K562 (cell line): ENCODE results near the gene USF2. TPM values are rescaled to one million over a fixed set of nuclear protein-coding genes. Genes with fewer than 3 reads are reported as not detected.
A peak's percentile ranks its signal among the peaks of the same experiment; 100 is the strongest.

ENCODE experiments used
- ATAC-seq: fragments of 200-7000 bp; cut with Tn5 transposase; 3 replicates; pipeline ENCODE4 v1.9.1; 2020; ENCODE audit warnings: moderate library complexity
- BruUV-seq: library from RNA; stranded (reverse); fragments of 400-500 nt; replicated peaks from 2 replicates; lab custom pipeline; 2021; lab: Mats Ljungman, UMichigan
- CTCF ChIA-PET: fragments of 300-600 bp; formaldehyde crosslinking; extraction: SDS; loops from one replicate; lab custom pipeline; 2021; ENCODE audit warnings: low intra/inter-chr PET ratio; lab: Yijun Ruan, JAX
- POLR2A ChIA-PET: fragments of 300-600, 350-650 bp; sonication (Branson Sonifier 250); formaldehyde crosslinking; extraction: SDS; loops from one replicate; lab custom pipeline; 2021; ENCODE audit warnings: antibody characterized with exemption, inconsistent platforms; lab: Yijun Ruan, JAX
- DNase-seq, 4 experiments: peaks; one replicate each; pipeline versions ENCODE4 v3.0.0 to v3.0.0-alpha.2; 2011 to 2018; ENCODE audit warnings: low spot score in 3 of 4, mixed read lengths in 3 of 4; ENCODE audit errors: extremely low read depth in 1 of 4
- FAIRE-seq: peaks from 2 replicates; lab custom pipeline; 2011; peaks lifted over from hg19 to GRCh38; lab: Jason Lieb, UNC
- H2AFZ ChIP-seq: 2 replicates; pipeline ENCODE4 v1.6.0; 2011; ENCODE audit warnings: low read depth, low read length, control low read depth, inconsistent platforms
- H3K27ac ChIP-seq: fragments of 200-600 bp; 3 replicates; pipeline ENCODE4 v1.8.0; 2011; ENCODE audit warnings: low read depth, mild to moderate bottlenecking, control low read depth, inconsistent platforms, low read length, moderate library complexity, mixed read lengths; ENCODE audit errors: extremely low read depth
- H3K27me3 ChIP-seq, 2 experiments: fragments of 300-600 bp in 1 of 2; 2 replicates in 1 of 2; 3 replicates in 1 of 2; pipeline versions ENCODE4 v1.6.0 to v1.8.0; 2011; ENCODE audit warnings: inconsistent platforms in 2 of 2, low read length in 2 of 2, mild to moderate bottlenecking in 1 of 2, mixed read lengths in 1 of 2, moderate library complexity in 1 of 2; ENCODE audit not compliant: control insufficient read depth in 2 of 2, insufficient read depth in 2 of 2
- H3K36me3 ChIP-seq: fragments of 300-600 bp; 3 replicates; pipeline ENCODE4 v1.8.0; 2011; ENCODE audit warnings: mild to moderate bottlenecking, low read length, inconsistent platforms; ENCODE audit not compliant: control insufficient read depth, insufficient read depth
- H3K4me1 ChIP-seq, 2 experiments: fragments of 200-600 bp in 1 of 2; replicated peaks in 1 of 2; 2 replicates in 1 of 2; 3 replicates in 1 of 2; pipeline versions ENCODE4 v1.5.1 to v1.8.0; 2011; ENCODE audit warnings: inconsistent platforms in 2 of 2, low read length in 2 of 2, mild to moderate bottlenecking in 1 of 2, mixed read lengths in 1 of 2, moderate library complexity in 1 of 2; ENCODE audit not compliant: control insufficient read depth in 2 of 2, insufficient read depth in 2 of 2
- H3K4me2 ChIP-seq: 2 replicates; pipeline ENCODE4 v1.6.1; 2011; ENCODE audit warnings: low read length, control low read depth, inconsistent platforms, mixed read lengths; ENCODE audit not compliant: insufficient read depth
- H3K4me3 ChIP-seq: fragments of 200-600 bp; sonication (generic), shearing (Covaris generic); 2 replicates; pipeline ENCODE4 v1.5.1; 2016; ENCODE audit warnings: control low read depth, inconsistent platforms
- H3K79me2 ChIP-seq: fragments of 200-600 bp; 3 replicates; pipeline ENCODE4 v1.8.0; 2011; ENCODE audit warnings: low read length, inconsistent platforms; ENCODE audit not compliant: control insufficient read depth, insufficient read depth
- H3K9ac ChIP-seq, 2 experiments: 2 replicates each; pipeline versions ENCODE4 v1.6.0 to v1.6.1; 2011; ENCODE audit warnings: low read depth in 2 of 2, low read length in 2 of 2, control low read depth in 1 of 2, inconsistent platforms in 1 of 2, mild to moderate bottlenecking in 1 of 2, mixed read lengths in 1 of 2; ENCODE audit not compliant: insufficient read depth in 1 of 2
- H3K9me1 ChIP-seq: one replicate; pipeline ENCODE4 v1.6.0; 2011; ENCODE audit warnings: inconsistent platforms, mild to moderate bottlenecking, low read length, moderate library complexity; ENCODE audit not compliant: control insufficient read depth, insufficient read depth
- H3K9me3 ChIP-seq: replicated peaks from 2 replicates; pipeline ENCODE4 v1.5.1; 2011; ENCODE audit warnings: low read depth, low read length, inconsistent platforms; ENCODE audit not compliant: control insufficient read depth, insufficient read depth
- H4K20me1 ChIP-seq: replicated peaks from 2 replicates; pipeline ENCODE4 v1.6.1; 2011; ENCODE audit warnings: low read length, inconsistent platforms, mixed read lengths; ENCODE audit not compliant: control insufficient read depth, insufficient read depth
- HNRNPK ChIP-seq: fragments of 200-400 bp; formaldehyde crosslinking; IDR thresholded peaks from one replicate; pipeline ENCODE4 v1.6.1; 2018; ENCODE audit warnings: mild to moderate bottlenecking, low read depth, low read length; ENCODE audit not compliant: poor library complexity, severe bottlenecking
- HOMEZ ChIP-seq: fragments of 250-450 bp; sonication (Bioruptor Pico); IDR thresholded peaks from 2 replicates; pipeline ENCODE4 v1.4.0; 2020; ENCODE audit warnings: mild to moderate bottlenecking, moderate library complexity
- MTA3 ChIP-seq: fragments of 450-650 bp; formaldehyde crosslinking; IDR thresholded peaks from 2 replicates; pipeline ENCODE4 v1.6.1; 2017; ENCODE audit warnings: mild to moderate bottlenecking, borderline replicate concordance
- MYNN ChIP-seq, 2 experiments: sonication (generic); formaldehyde crosslinking in 1 of 2; IDR thresholded peaks; 2 replicates each; pipeline versions ENCODE4 v1.5.0 to v1.6.1; 2016 to 2020; ENCODE audit warnings: antibody characterized with exemption in 1 of 2, missing genetic modification reagents in 1 of 2
- RBFOX2 ChIP-seq: fragments of 200-400 bp; formaldehyde crosslinking; IDR thresholded peaks from 2 replicates; pipeline ENCODE4 v1.6.1; 2017; ENCODE audit warnings: low read depth, mild to moderate bottlenecking, low read length, moderate library complexity
- ZKSCAN1 ChIP-seq: fragments of 150-350 bp; IDR thresholded peaks from 2 replicates; pipeline ENCODE4 v1.6.1; 2016; ENCODE audit warnings: low read depth, low read length
- ZNF444 ChIP-seq: fragments of 250-450 bp; sonication (Bioruptor Pico); IDR thresholded peaks from 2 replicates; pipeline ENCODE4 v1.4.0; 2020; ENCODE audit warnings: mild to moderate bottlenecking, moderate library complexity
- ZNF583 ChIP-seq: fragments of 250-450 bp; sonication (Bioruptor Pico); IDR thresholded peaks from 2 replicates; pipeline ENCODE4 v1.4.0; 2020
- WGBS: fragments of 100-300 bp; shearing (Covaris generic); methylation state at CpG from one replicate; pipeline ENCODE4 v1.1.6; 2016; ENCODE audit warnings: low coverage, mixed read lengths; ENCODE audit not compliant: insufficient coverage; ENCODE audit errors: missing lambda C conversion rate; 5-methylcytosine and 5-hydroxymethylcytosine counted together
- in situ Hi-C: fragments of 300-500 bp; cut with MboI; formaldehyde crosslinking; loops from 4 replicates; pipeline ENCODE4 v1.15.0; 2018; ENCODE audit warnings: inconsistent platforms, mixed read lengths
- intact Hi-C: fragments of 100-400 bp; cut with micrococcal nuclease; formaldehyde crosslinking; loops from 2 replicates; pipeline ENCODE4 v1.14.2; 2022
- polyA plus RNA-seq, 8 experiments: library from polyadenylated mRNA; depleted of rRNA in 4 of 8; stranded (reverse) in 5 of 8; unstranded in 3 of 8; fragments of >200 nt; fragmentation: Nextera tagmentation in 2 of 8; fragmentation: Illumina TruSeq in 1 of 8; extraction: Ambion mirVana in 2 of 8; extraction: Trizol in 1 of 8; gene quantifications; 2 replicates each; pipeline versions ENCODE4 v1.2.1 to v1.2.3, GENCODE V29; 2011 to 2014; ENCODE audit warnings: inconsistent platforms in 1 of 8, missing spikeins in 1 of 8
- total RNA-seq, 7 experiments: library from RNA; depleted of rRNA in 6 of 7; stranded (reverse); fragments of >200 nt in 6 of 7; fragmentation: Illumina TruSeq in 2 of 7; extraction: Trizol in 2 of 7; gene quantifications; 2 replicates each; pipeline versions ENCODE4 v1.2.1 to v1.2.3, GENCODE V29; 2011 to 2021; ENCODE audit warnings: low replicate concordance in 1 of 7
- TF ChIP-seq, protein P1 (sequence below): fragments of 250-450 bp; sonication (Bioruptor Pico); IDR thresholded peaks from 2 replicates; pipeline ENCODE4 v1.8.0; 2022; ENCODE audit warnings: moderate library complexity, mild to moderate bottlenecking, inconsistent platforms
- TF ChIP-seq, protein P2 (sequence below), 3 experiments: IDR thresholded peaks in 2 of 3; conservative IDR thresholded peaks in 1 of 3; 2 replicates each; pipeline ENCODE4 v1.5.1; 2011 to 2012; ENCODE audit warnings: low read length in 3 of 3, mild to moderate bottlenecking in 3 of 3, control low read depth in 2 of 3, improper control_type of control experiment in 1 of 3, inconsistent platforms in 1 of 3, low read depth in 1 of 3, mixed read lengths in 1 of 3, moderate library complexity in 1 of 3; ENCODE audit not compliant: insufficient read depth in 2 of 3

The USF2 gene
- total and polyA plus RNA-seq, 9 of the 15 experiments (the other 6 are each of a cell fraction or from before 2014, with no cell fraction given): 0.27 to 93.7 (median 58.4) TPM

DNA sequence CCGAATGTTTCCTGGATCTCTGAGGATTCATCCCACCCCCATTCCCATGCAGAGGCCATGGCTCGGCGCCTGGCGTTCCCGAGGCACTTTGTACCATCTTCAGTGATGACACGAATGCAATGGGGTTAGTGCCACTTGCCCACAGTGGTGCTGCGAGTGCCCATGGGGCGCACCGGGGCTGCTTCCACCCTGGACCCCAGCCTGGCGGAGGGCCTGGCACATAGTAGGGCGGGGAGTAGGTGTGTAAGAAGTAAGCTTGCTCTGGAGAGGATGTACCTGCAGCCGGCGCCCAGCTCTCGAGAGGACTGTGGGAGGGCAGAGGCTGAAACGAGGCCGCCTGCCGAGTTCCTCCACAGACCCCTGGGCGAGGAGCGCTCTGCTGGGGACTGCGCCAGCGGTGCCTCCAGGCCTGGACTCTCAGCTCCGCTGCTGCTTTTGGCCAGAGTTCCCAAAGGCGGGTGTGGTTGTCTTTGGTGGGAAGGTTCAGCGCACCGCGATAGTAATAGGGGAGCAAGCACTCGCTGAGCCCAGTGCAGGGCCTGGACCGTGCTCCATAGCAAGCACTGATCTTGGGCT lies 8.0 kb downstream of the USF2 start:
- Histone ChIP-seq H3K4me3 (no peak overlapping the region), H2AFZ (no peak overlapping the region), H3K4me1 (peaks cover 2 to 39% of the 10 kb centered on the region in 2 experiments; a peak in 4 of 5 replicates), H3K27me3 (no peaks in the 10 kb centered on the region), H3K79me2 (no peaks in the 10 kb centered on the region), H3K27ac (no peak overlapping the region), H3K9ac (no peak overlapping the region; a peak in 1 of 4 replicates), H3K9me3 (no peaks in the 10 kb centered on the region), H3K36me3 (peaks cover 54% of the 10 kb centered on the region; the same call in 1 of the 3 replicates), H3K9me1 (no peaks in the 10 kb centered on the region), H4K20me1 (no peaks in the 10 kb centered on the region), H3K4me2 (no peak overlapping the region)
- WGBS: 92% methylated on average over 19 of the region's 28 CpGs
- DNase-seq (no peak), FAIRE-seq (no peak), ATAC-seq (no peak)
- TF ChIP-seq, protein P1, sequence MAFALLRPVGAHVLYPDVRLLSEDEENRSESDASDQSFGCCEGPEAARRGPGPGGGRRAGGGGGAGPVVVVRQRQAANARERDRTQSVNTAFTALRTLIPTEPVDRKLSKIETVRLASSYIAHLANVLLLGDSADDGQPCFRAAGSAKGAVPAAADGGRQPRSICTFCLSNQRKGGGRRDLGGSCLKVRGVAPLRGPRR (CRISPR knock-in tag): no peak
- peak; percentile 10; the same call in 1 of the 2 replicates for TF ChIP-seq RBFOX2
- peak; percentile 68 for TF ChIP-seq ZKSCAN1
- no peak for TF ChIP-seq MTA3
- TF ChIP-seq, protein P2, sequence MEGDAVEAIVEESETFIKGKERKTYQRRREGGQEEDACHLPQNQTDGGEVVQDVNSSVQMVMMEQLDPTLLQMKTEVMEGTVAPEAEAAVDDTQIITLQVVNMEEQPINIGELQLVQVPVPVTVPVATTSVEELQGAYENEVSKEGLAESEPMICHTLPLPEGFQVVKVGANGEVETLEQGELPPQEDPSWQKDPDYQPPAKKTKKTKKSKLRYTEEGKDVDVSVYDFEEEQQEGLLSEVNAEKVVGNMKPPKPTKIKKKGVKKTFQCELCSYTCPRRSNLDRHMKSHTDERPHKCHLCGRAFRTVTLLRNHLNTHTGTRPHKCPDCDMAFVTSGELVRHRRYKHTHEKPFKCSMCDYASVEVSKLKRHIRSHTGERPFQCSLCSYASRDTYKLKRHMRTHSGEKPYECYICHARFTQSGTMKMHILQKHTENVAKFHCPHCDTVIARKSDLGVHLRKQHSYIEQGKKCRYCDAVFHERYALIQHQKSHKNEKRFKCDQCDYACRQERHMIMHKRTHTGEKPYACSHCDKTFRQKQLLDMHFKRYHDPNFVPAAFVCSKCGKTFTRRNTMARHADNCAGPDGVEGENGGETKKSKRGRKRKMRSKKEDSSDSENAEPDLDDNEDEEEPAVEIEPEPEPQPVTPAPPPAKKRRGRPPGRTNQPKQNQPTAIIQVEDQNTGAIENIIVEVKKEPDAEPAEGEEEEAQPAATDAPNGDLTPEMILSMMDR (IDR thresholded peaks at IDR 0.05 in 2 of 3, conservative IDR thresholded peaks at IDR 0.05 in 1 of 3; ENCODE audit: insufficient read depth in 2 of 3, low read depth in 1 of 3, low read length in 3 of 3): no peak
- TF ChIP-seq HNRNPK: no peak
- no peak for TF ChIP-seq MYNN (IDR thresholded peaks at IDR 0.05)
- no peak for TF ChIP-seq MYNN (CRISPR knock-in tag; IDR thresholded peaks at IDR 0.05)
- no peak for TF ChIP-seq ZNF444 (CRISPR knock-in tag)
- no peak for TF ChIP-seq HOMEZ
- no peak for TF ChIP-seq ZNF583
- intact Hi-C loops: no loop called here
- ChIA-PET CTCF (no interaction called here), POLR2A (interaction anchor here (0.6 to 2.3 kb wide), 4 partner anchors 11 to 20 kb away, joined by 3 to 10 read pairs (median 4); partner anchors contain the start of gene MAG)
- BruUV-seq: no TSS peak
- in situ Hi-C loops: loop anchor here (10.0 kb wide), 2 partner anchors 58 to 188 kb away; no protein-coding TSS in a partner anchor
